GM18505 (cell line): ENCODE data around the gene ECHDC3.
"Not testable (repeated sequence)": the region's sequence is repeated elsewhere in the genome, so short reads cannot be mapped to it uniquely, and the experiment has no call there.

Experiments used
- ATAC-seq: cut with Tn5 transposase; IDR thresholded peaks from one replicate; pipeline ENCODE4 v1.9.1; 2021; ENCODE audit not compliant: unreplicated experiment
- POLR2A ChIP-seq: IDR thresholded peaks from 4 replicates; pipeline ENCODE4 v1.6.1; 2011; ENCODE audit warnings: borderline replicate concordance; ENCODE audit not compliant: insufficient read depth, insufficient read length; ENCODE audit errors: extremely low read depth

Gene ECHDC3

GRCh38 chr10:11727563-11727962 lies 14.6 kb upstream of the ECHDC3 start:
- ATAC-seq, result no peak
- TF ChIP-seq POLR2A, result no peak

- no peak for TF ChIP-seq POLR2A
- ATAC-seq, result no peak
Measured at GRCh38 chr10:11728353-11728752, 13.8 kb upstream of the ECHDC3 start.

- ATAC-seq, result no peak
- TF ChIP-seq POLR2A, result no peak
Measured at GRCh38 chr10:11729790-11730315, 12.3 kb upstream of the ECHDC3 start.

GRCh38 chr10:11730779-11731178 lies 11.4 kb upstream of the ECHDC3 start:
- no peak for ATAC-seq
- no peak for TF ChIP-seq POLR2A

GRCh38 chr10:11736767-11737166 lies 5.4 kb upstream of the ECHDC3 start:
- not testable (repeated sequence) for ATAC-seq

GRCh38 chr10:11737258-11738032 lies 4.7 kb upstream of the ECHDC3 start:
- ATAC-seq, result not testable (repeated sequence)

- no peak for TF ChIP-seq POLR2A
- no peak for ATAC-seq
Measured at GRCh38 chr10:11740907-11741306, 1.3 kb upstream of the ECHDC3 start.

GRCh38 chr10:11741608-11742007 lies 574 bp upstream of the ECHDC3 start:
- no peak for ATAC-seq
- no peak for TF ChIP-seq POLR2A

- no peak for TF ChIP-seq POLR2A
- ATAC-seq, result no peak
Measured at GRCh38 chr10:11742779-11743298, 657 bp downstream of the ECHDC3 start.

- TF ChIP-seq POLR2A, result no peak
- no peak for ATAC-seq
Measured at GRCh38 chr10:11743461-11744338, 1.5 kb downstream of the ECHDC3 start.

- no peak for TF ChIP-seq POLR2A
- ATAC-seq, result no peak
Measured at GRCh38 chr10:11745045-11745444, 2.9 kb downstream of the ECHDC3 start.

GRCh38 chr10:11746883-11747539 lies 4.8 kb downstream of the ECHDC3 start:
- TF ChIP-seq POLR2A, result no peak
- no peak for ATAC-seq

GRCh38 chr10:11748866-11749265 lies 6.7 kb downstream of the ECHDC3 start:
- no peak for ATAC-seq
- no peak for TF ChIP-seq POLR2A

- TF ChIP-seq POLR2A, result no peak
- ATAC-seq, result no peak
Measured at GRCh38 chr10:11750420-11750819, 8.2 kb downstream of the ECHDC3 start.

- ATAC-seq, result no peak
- no peak for TF ChIP-seq POLR2A
Measured at GRCh38 chr10:11754173-11754572, 12.0 kb downstream of the ECHDC3 start.
